ENCODE measurements around the gene DNPH1.

Gene DNPH1

GRCh38 chr6:43243664-43244321 is 14.5 kb upstream of the DNPH1 start:
- no peak for DNase-seq (ENCODE audit: low spot score)

GRCh38 chr6:43242908-43243663 is 13.8 kb upstream of the DNPH1 start, which contains the start of gene TTBK1:
TSS of gene TTBK1 (plus strand) at chr6:43243481. CDS start at chr6:43246661, 3,180 bp downstream.
- DNase-seq (ENCODE audit: low spot score): peak; percentile 64

DNA sequence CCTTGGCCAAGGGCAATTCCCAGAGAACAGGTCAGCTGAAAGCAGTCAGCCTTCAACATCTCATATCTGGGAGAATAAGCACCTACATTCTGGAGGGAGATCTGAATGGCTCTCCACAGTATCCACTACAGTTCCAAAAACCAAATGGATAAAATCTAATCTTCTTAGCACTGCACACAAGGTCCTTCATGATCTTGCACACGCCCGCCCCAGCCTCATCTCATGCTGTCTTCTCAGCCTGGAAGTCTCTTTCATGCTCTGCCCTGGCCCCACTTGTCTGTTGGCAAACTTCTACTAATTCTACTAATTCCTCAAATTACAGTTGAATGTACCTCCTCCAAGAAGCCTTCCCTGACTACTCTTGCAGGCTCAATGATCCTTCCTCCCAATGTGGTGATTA is 12.2 kb upstream of the DNPH1 start:
- no peak for DNase-seq (ENCODE audit: low spot score)

GRCh38 chr6:43240950-43241349 is 11.7 kb upstream of the DNPH1 start:
- DNase-seq (ENCODE audit: low spot score): no peak

DNA sequence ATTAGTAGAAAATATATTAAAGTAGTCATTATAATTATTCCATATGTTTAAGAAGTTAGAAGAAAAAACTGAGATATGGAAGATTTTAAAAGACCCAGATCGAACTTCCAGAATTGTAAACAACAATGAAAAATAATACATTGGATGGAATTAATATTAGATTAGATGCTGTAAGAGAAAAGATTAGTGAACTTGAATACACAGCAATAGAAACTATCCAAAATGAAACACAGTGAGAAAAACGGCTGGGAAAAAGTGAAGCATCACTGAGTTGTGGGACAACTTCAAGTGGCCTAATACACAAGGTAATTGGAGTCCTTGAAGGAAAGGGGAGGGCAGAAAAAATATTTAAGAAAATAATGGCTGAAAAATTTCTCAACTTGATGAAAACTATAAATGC is 9.8 kb upstream of the DNPH1 start:
- DNase-seq (ENCODE audit: low spot score): no peak

- no peak for DNase-seq (ENCODE audit: low spot score)
Observed at GRCh38 chr6:43235841-43236240, 6.6 kb upstream of the DNPH1 start.

- DNase-seq (ENCODE audit: low spot score): no peak
Observed at GRCh38 chr6:43231735-43232450, 2.6 kb upstream of the DNPH1 start.

DNA sequence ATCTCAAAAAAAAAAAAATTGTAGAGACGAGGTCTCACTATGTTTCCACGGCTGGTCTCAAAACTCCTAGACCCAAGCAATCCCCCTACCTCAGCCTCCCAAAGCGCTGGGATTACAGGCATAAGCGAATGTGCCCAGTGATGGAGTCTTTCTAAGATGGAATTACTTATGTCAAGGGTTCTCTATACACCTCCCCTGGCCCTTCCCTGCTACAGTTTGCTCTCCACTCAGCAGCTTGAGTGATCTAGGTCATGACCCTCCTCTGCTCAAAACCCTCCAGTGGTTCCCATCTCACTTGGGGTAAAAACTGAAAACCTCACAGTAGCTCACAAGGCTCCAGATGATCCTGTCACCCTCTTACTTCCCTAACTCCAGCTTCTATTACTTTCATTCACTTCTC is 1.8 kb upstream of the DNPH1 start:
- DNase-seq (ENCODE audit: low spot score): no peak

DNA sequence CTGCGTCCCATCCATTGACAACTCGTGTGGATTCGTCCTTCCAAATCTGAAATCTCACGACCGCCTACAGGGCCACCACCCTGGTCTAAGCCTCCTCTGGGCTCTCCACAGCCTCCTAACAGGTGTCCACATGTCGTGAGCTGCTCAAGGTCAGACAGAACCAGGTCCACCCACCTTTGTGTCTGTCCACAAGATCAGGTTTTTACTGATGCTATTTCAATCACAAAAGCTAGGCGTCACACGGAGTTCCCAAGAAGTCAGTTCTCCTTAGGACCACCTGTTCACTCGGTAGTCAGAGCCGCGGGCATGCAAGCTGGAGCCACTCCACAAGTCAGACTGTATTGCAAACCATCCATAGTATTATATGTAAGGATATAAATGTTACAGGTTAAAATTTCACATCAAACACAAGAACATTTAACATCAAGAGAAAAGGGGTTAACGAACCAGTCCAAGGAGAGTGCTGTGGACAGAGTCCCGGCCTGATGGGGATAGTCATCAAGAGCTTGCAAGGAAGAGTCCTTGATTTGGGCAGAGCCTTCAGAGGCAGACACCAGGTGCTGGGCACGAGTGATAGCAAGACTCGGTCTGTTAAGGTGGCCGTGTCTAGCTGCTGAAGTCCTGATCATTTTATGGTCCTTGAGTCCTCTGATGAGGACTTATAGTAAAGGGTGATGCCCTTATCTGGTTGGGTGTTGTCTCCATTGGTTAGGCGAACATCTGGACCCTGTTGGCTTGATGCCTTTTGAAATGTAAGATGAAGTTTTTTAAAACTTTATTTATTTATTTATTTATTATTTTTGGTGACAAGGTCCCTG is 731 bp upstream of the DNPH1 start:
- no peak for DNase-seq (ENCODE audit: low spot score)

DNA sequence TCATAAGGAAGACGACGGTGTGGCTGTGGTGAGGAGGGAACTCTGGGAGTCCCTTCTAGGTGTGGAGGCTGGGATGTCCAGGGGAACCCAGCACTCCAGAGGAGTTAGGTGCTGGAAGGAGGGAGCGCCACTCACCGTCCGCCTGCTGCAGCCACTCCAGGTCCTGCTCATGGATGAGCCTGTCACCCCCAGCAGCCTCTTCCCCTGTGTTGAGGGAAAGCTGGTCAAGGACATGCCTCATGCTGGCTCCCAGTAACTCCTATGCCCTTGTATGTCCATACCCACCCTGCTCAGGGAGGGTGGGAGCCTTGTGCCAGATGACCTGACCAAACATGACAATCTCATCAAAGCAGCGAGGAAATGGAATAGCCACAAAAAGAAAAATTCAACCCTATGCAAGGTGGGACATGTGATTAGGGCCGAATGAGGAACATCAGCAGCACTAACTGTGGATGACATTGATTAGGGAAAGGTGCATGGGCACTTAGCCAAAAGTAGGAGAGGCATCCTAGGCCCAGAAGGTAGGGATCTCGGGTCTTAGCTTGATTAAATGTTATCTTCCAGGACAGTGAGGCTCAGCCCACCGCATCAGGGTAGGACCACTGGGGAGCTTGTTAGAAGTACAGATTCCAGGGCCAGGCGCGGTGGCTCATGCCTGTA is 3.0 kb downstream of the DNPH1 start:
- DNase-seq (ENCODE audit: low spot score): no peak

DNA sequence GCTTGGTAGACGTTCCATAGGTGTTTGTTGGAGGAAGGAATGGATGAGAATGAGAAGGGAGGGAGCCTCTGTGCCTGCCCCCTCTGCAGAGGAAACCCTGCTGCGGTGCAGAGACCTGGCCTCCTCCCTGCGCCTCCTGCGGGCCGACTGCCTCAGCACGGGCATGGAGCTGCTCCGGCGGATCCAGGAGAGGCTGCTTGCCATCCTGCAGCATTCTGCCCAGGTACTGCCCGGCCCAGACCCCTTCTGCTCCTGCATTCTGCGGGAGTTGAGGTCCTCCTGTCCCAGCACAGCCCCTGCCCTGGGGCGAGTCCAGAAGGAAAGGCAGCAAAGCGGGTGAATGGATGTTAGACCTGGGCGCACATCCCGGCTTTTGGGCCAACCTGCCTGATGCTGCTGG is 6.1 kb downstream of the DNPH1 start:
- DNase-seq (ENCODE audit: low spot score): no peak

DNA sequence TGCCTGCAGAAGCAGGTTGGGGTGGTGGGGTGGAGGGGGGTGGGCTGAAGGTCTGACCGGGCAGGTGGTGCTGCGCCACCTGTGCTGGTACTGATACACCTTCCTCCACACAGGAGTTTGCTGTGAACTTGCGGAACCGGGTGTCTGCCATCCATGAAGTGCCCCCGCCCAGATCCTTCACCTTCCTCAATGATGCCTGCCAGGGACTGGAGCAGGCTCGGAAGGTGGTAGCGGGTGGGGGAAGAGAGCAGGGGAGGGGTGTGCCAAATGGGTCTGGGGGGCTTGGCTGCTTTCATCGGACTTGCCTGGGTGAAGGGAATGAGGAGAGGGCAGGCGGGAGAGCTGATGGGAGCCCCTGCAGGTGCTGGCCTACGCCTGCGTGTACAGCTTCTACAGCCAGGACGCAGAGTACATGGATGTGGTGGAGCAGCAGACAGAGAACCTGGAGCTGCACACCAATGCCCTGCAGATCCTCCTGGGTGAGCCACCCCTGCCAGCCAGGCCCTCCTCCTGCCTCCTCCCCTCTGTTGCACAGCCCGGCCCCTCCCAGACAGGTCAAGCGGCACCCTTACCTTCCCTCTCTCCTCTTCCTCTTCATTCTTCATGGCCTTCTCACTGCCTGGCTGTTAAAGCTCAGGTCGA is 6.7 kb downstream of the DNPH1 start:
- DNase-seq (ENCODE audit: low spot score): no peak

DNA sequence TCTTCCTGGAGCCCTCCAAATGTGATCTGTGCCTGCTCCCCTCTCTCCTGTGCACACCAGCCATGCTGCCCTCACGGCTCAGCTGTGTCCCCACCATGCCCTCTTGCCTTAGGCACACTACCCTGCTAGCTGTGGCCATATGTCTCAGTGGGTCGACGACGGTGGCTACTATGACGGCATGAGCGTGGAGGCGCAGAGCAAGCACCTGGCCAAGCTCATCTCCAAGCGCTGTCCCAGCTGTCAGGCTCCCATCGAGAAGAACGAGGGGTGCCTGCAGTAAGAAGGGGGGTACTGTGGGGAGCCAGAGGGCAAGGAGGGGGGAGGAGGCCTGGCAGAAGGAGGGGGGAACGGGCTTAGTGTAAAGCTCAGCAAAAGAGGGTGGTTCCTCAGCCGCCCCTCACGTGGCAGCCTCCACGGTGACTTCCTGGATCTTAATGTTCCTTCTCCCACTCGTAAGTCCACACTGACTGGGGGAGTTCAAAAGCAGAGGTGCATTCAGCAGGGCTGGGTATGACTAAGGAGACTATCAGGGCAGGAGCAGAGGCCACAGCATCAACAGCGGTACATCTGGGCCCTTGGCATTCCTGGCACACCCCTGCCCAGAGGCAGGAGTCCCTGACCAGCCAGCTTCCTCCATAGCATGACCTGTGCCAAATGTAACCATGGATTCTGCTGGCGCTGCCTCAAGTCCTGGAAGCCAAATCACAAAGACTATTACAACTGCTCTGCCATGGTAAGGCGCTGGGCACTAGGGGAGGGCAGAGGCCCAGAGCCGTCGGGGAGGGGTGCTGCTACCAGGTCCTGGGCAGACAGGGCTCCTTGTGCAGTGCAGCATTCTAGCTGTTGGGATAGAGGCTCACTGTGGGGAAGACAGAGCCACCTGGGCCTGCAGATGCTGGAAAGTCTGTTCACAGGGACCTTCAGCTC is 8.0 kb downstream of the DNPH1 start:
- DNase-seq (ENCODE audit: low spot score): no peak

DNA sequence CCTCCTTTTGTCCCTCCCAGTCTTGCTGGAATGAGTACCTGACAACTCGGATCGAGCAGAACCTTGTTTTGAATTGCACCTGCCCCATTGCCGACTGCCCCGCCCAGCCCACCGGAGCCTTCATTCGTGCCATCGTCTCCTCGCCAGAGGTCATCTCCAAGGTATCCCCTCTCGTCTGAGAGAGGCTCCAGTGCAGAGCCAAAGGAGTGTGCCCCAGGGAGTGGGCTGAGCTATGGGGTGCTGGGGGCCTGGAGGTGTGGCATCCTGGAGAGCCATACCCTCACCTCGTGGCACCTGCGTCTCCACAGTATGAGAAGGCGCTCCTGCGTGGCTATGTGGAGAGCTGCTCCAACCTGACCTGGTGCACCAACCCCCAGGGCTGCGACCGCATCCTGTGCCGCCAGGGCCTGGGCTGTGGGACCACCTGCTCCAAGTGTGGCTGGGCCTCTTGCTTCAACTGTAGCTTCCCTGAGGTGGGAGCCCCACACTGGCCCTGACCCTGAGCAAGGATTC is 8.8 kb downstream of the DNPH1 start:
- DNase-seq (ENCODE audit: low spot score): no peak

DNA sequence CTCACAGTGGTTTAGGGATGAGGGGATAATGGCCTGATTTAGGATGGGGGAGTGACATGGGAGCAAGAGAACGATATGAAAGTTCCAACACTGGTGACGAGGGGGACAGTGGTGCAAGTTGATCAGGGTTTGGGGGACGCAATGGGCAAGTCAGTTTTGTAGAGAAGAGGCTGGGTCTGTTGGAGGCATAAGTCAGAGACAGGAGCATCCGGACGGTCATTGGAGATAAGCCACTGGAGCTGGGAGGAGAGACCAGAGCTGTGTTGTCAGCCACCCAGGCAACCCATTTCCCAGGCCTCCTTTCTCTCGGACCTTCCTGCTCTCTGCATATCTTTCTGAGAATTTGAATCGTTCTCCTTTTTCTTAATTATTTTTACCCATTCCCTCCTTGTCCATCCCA is 9.5 kb downstream of the DNPH1 start:
- DNase-seq (ENCODE audit: low spot score): no peak

DNA sequence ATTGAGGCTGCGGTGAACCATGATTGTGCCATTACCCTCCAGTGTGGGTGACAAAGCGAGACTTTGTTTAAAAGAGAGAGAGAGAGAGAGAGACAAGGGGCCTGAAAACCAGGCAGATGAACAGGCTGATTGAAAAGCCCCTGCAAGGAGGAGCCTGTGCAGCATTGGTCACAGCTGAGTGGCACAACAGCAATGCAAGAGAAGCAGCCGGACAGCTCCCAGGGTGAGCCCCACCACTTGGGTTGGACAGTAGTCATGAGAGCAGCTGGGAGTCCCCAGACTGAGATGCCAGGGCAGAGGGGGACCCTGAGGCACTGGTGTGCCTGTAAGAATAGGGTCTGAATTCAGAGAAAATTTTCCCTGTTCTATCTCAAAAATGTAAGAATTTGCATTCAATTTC is 10.2 kb downstream of the DNPH1 start:
- no peak for DNase-seq (ENCODE audit: low spot score)

GRCh38 chr6:43217351-43217750 is 11.9 kb downstream of the DNPH1 start:
- no peak for DNase-seq (ENCODE audit: low spot score)

- no peak for DNase-seq (ENCODE audit: low spot score)
Observed at GRCh38 chr6:43216200-43216599, 13.1 kb downstream of the DNPH1 start.

- DNase-seq (ENCODE audit: low spot score): no peak
Observed at GRCh38 chr6:43215066-43215465, 14.2 kb downstream of the DNPH1 start.

GRCh38 chr6:43213431-43213830 is 15.8 kb downstream of the DNPH1 start:
- DNase-seq (ENCODE audit: low spot score): no peak

All from ecto neural progenitor cell (in vitro differentiated cells).